HepG2 (cell line): Measurements from ENCODE around the gene PPP1R14D. TPM values are rescaled to one million over a fixed set of nuclear protein-coding genes. Genes with fewer than 3 reads are reported as not detected.

Experiments used
- ATAC-seq: fragments of 200-7000 bp; cut with Tn5 transposase; 3 replicates; pipeline ENCODE4 v1.9.1; 2020; ENCODE audit warnings: mild to moderate bottlenecking, moderate library complexity
- BruUV-seq: library from RNA; stranded (reverse); fragments of 400-500 nt; replicated peaks from 2 replicates; lab custom pipeline; 2021; lab: Mats Ljungman, UMichigan
- CTCF ChIA-PET: fragments of 300-600 bp; formaldehyde crosslinking; extraction: SDS; loops from one replicate; lab custom pipeline; 2021; ENCODE audit warnings: low total read pairs, inconsistent platforms, low intra/inter-chr PET ratio; lab: Yijun Ruan, JAX
- POLR2A ChIA-PET: fragments of 350-600 bp; sonication (Branson Sonifier 250); formaldehyde crosslinking; loops from one replicate; lab custom pipeline; 2020; ENCODE audit warnings: antibody characterized with exemption, inconsistent platforms; lab: Yijun Ruan, JAX
- DNase-seq: peaks from one replicate; pipeline ENCODE4 v3.0.0-alpha.2; 2015; ENCODE audit warnings: low spot score
- FAIRE-seq: peaks from 3 replicates; lab custom pipeline; 2011; peaks lifted over from hg19 to GRCh38; lab: Jason Lieb, UNC
- H2AFZ ChIP-seq: one replicate; pipeline ENCODE4 v1.6.1; 2011; ENCODE audit warnings: low read length, inconsistent platforms
- H3K27ac ChIP-seq: fragments of 300-600 bp; 3 replicates; pipeline ENCODE4 v1.8.0; 2011; ENCODE audit warnings: mixed run types, mild to moderate bottlenecking, mixed read lengths, low read length, inconsistent platforms; ENCODE audit not compliant: insufficient read depth; ENCODE audit errors: extremely low read length
- H3K27me3 ChIP-seq, 2 experiments: fragments of 200-600 bp in 1 of 2; 2 replicates in 1 of 2; 3 replicates in 1 of 2; pipeline versions ENCODE4 v1.6.0 to v1.8.0; 2011; ENCODE audit warnings: low read length in 2 of 2, mild to moderate bottlenecking in 2 of 2, moderate library complexity in 2 of 2, inconsistent platforms in 1 of 2; ENCODE audit not compliant: insufficient read depth in 2 of 2, control insufficient read depth in 1 of 2
- H3K36me3 ChIP-seq, 2 experiments: fragments of 200-600 bp in 1 of 2; replicated peaks in 1 of 2; 2 replicates in 1 of 2; 3 replicates in 1 of 2; pipeline versions ENCODE4 v1.5.1 to v1.8.0; 2011; ENCODE audit warnings: low read length in 2 of 2, inconsistent platforms in 1 of 2; ENCODE audit not compliant: insufficient read depth in 2 of 2, control insufficient read depth in 1 of 2
- H3K4me1 ChIP-seq: 2 replicates; pipeline ENCODE4 v1.5.1; 2012; ENCODE audit warnings: low read length, inconsistent platforms; ENCODE audit not compliant: insufficient read depth
- H3K4me2 ChIP-seq: 2 replicates; pipeline ENCODE4 v1.6.0; 2011; ENCODE audit warnings: low read depth, low read length, inconsistent platforms
- H3K4me3 ChIP-seq, 3 experiments: fragments of 200-600 bp in 1 of 3; sonication (generic), shearing (Covaris generic) in 1 of 3; replicated peaks in 1 of 3; 2 replicates each; pipeline ENCODE4 v1.5.1; 2011 to 2016; ENCODE audit warnings: low read length in 3 of 3, inconsistent platforms in 2 of 3, low read depth in 2 of 3, mild to moderate bottlenecking in 2 of 3, control low read depth in 1 of 3, mixed read lengths in 1 of 3; ENCODE audit not compliant: insufficient read depth in 1 of 3
- H3K79me2 ChIP-seq: one replicate; pipeline ENCODE4 v1.6.1; 2011; ENCODE audit warnings: low read length, inconsistent platforms; ENCODE audit not compliant: insufficient read depth
- H3K9ac ChIP-seq: 2 replicates; pipeline ENCODE4 v1.6.0; 2011; ENCODE audit warnings: mild to moderate bottlenecking, low read depth, low read length, inconsistent platforms; ENCODE audit not compliant: insufficient read depth
- H3K9me3 ChIP-seq: 2 replicates; pipeline ENCODE4 v1.5.1; 2012; ENCODE audit warnings: mild to moderate bottlenecking, low read length
- H4K20me1 ChIP-seq: 2 replicates; pipeline ENCODE4 v1.6.0; 2011; ENCODE audit warnings: inconsistent platforms, mild to moderate bottlenecking, low read length, moderate library complexity; ENCODE audit not compliant: insufficient read depth
- NFKB2 ChIP-seq: sonication (generic); formaldehyde crosslinking; IDR thresholded peaks from 2 replicates; pipeline ENCODE4 v1.4.0; 2020; ENCODE audit warnings: missing genetic modification reagents, borderline replicate concordance
- PCBP1 ChIP-seq: fragments of 200-400 bp; formaldehyde crosslinking; IDR thresholded peaks from 2 replicates; pipeline ENCODE4 v1.6.1; 2017; ENCODE audit warnings: mild to moderate bottlenecking, low read depth, low read length, borderline replicate concordance
- SUZ12 ChIP-seq: fragments of 150-350 bp; IDR thresholded peaks from 2 replicates; pipeline ENCODE4 v1.6.1; 2014; ENCODE audit warnings: low read depth, low read length
- ZNF143 ChIP-seq: sonication (generic); formaldehyde crosslinking; IDR thresholded peaks from 2 replicates; pipeline ENCODE4 v1.4.0; 2020; ENCODE audit warnings: missing genetic modification reagents
- ZNF24 ChIP-seq: fragments of 450-650 bp; IDR thresholded peaks from 2 replicates; pipeline ENCODE4 v1.6.1; 2017; ENCODE audit warnings: antibody characterized with exemption, mild to moderate bottlenecking
- ZNF253 ChIP-seq: sonication (generic); formaldehyde crosslinking; IDR thresholded peaks from 2 replicates; pipeline ENCODE4 v1.8.0; 2022; ENCODE audit warnings: mild to moderate bottlenecking, missing genetic modification reagents, borderline replicate concordance
- ZNF281 ChIP-seq: sonication (generic); formaldehyde crosslinking; IDR thresholded peaks from 2 replicates; pipeline ENCODE4 v1.4.0; 2020; ENCODE audit warnings: missing genetic modification reagents, borderline replicate concordance
- ZNF451 ChIP-seq: sonication (generic); formaldehyde crosslinking; IDR thresholded peaks from 2 replicates; pipeline ENCODE4 v1.5.0; 2020; ENCODE audit warnings: mild to moderate bottlenecking, missing genetic modification reagents
- ZNF556 ChIP-seq: sonication (generic); formaldehyde crosslinking; IDR thresholded peaks from 2 replicates; pipeline ENCODE4 v1.4.0; 2020; ENCODE audit warnings: mild to moderate bottlenecking, missing genetic modification reagents, borderline replicate concordance
- ZNF784 ChIP-seq: sonication (generic); formaldehyde crosslinking; IDR thresholded peaks from 2 replicates; pipeline ENCODE4 v1.5.1; 2020; ENCODE audit warnings: missing genetic modification reagents, mild to moderate bottlenecking, borderline replicate concordance
- WGBS: methylation state at CpG from one replicate; pipeline ENCODE4 v1.1.6; 2017; ENCODE audit warnings: low lambda C conversion rate; 5-methylcytosine and 5-hydroxymethylcytosine counted together
- in situ Hi-C: cut with HindIII; loops from 2 replicates; pipeline ENCODE4 v1.10.0; 2017; ENCODE audit warnings: low pct_unique_long_range_greater_than_20kb; ENCODE audit not compliant: extremely low pct_ligation_motif_present
- intact Hi-C: fragments of 100-400 bp; cut with micrococcal nuclease; formaldehyde crosslinking; loops from one replicate; pipeline ENCODE4 v1.10.0; 2022; ENCODE audit not compliant: unreplicated experiment
- polyA plus RNA-seq, 8 experiments: library from polyadenylated mRNA; depleted of rRNA in 3 of 8; stranded (reverse) in 7 of 8; unstranded in 1 of 8; fragments of >200 nt; fragmentation: Illumina TruSeq in 4 of 8; extraction: Trizol in 4 of 8; gene quantifications; 2 replicates each; pipeline versions ENCODE4 v1.2.1 to v1.2.3, GENCODE V29; 2011 to 2016; ENCODE audit warnings: low read depth in 4 of 8, missing spikeins in 1 of 8, mixed read lengths in 1 of 8; ENCODE audit not compliant: insufficient read depth in 1 of 8
- total RNA-seq, 5 experiments: library from RNA; depleted of rRNA; stranded (reverse); fragments of >200 nt; fragmentation: Illumina TruSeq; extraction: Trizol; gene quantifications; 2 replicates each; pipeline ENCODE4 v1.2.3, GENCODE V29; 2016; ENCODE audit warnings: low read depth in 1 of 5

The PPP1R14D gene
- total and polyA plus RNA-seq, 2 of the 13 experiments (the other 11 are each of a cell fraction or from before 2014, with no cell fraction given) = 0.53 to 0.55 TPM

- intact Hi-C loops (no loop called here), in situ Hi-C loops (no loop called here)
- BruUV-seq = no TSS peak
- FAIRE-seq = no peak
- Histone ChIP-seq H4K20me1 (no peaks in the 10 kb centered on the region), H3K27me3 (no peaks in the 10 kb centered on the region), H3K36me3 (peaks cover 28 to 51% of the 10 kb centered on the region in 2 experiments; a peak in 4 of 5 replicates), H3K27ac (no peak overlapping the region), H3K9ac (no peak overlapping the region), H3K4me1 (no peaks in the 10 kb centered on the region), H3K79me2 (no peaks in the 10 kb centered on the region), H2AFZ (no peak overlapping the region), H3K4me2 (no peak overlapping the region), H3K4me3 (no peak overlapping the region), H3K9me3 (no peaks in the 10 kb centered on the region)
- WGBS = 89% methylated on average over 2 of the region's 8 CpGs
- POLR2A ChIA-PET = no interaction called here
- ATAC-seq = no peak
- no peak for TF ChIP-seq ZNF24
- TF ChIP-seq ZNF143 = no peak
- TF ChIP-seq ZNF253 (CRISPR knock-in tag) = no peak
- TF ChIP-seq NFKB2 (CRISPR knock-in tag) = no peak
- TF ChIP-seq ZNF451 (CRISPR knock-in tag) = no peak
- TF ChIP-seq ZNF556 = no peak
- no peak for TF ChIP-seq ZNF281 (CRISPR knock-in tag)
- no peak for TF ChIP-seq SUZ12
- TF ChIP-seq ZNF784 (CRISPR knock-in tag) = no peak
- no peak for TF ChIP-seq PCBP1
- CTCF ChIA-PET = no interaction called here
- DNase-seq = no peak
Measured at GRCh38 chr15:40773496-40773895, 55.0 kb downstream of the PPP1R14D start.
